ENCODE measurements around the gene MRPS15.

The MRPS15 gene

DNA sequence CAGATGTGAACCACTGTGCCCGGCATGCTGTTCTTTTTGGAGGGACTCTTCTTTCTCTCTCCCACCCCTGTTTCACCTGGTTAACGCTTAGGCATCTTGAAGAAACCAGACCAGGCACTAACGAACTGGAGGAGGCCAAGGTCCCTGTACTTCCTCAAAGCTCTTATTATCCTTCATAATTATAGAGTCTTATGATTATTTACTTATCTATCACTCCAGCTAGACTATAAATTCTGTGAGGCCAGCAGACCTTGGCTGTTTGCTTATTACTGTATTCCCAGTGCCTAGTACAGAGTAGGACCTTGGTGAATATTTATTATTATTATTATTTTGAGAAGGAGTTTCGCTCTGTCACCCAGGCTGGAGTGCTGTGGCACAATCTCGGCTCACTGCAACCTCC, 12.8 kb upstream of the MRPS15 start:
- Mint-ChIP-seq H3K9me3 (no peaks in the 10 kb centered on the region), H3K4me3 (no peak overlapping the region), H3K27me3 (peaks cover 16 to 21% of the 10 kb centered on the region in 2 donors), H3K27ac (no peak overlapping the region), H3K36me3 (no peaks in the 10 kb centered on the region), H3K4me1 (peaks cover under 1 to 4% of the 10 kb centered on the region in 2 donors)
- DNase-seq (no peak), ATAC-seq (replicated peaks) (no peak)

DNA sequence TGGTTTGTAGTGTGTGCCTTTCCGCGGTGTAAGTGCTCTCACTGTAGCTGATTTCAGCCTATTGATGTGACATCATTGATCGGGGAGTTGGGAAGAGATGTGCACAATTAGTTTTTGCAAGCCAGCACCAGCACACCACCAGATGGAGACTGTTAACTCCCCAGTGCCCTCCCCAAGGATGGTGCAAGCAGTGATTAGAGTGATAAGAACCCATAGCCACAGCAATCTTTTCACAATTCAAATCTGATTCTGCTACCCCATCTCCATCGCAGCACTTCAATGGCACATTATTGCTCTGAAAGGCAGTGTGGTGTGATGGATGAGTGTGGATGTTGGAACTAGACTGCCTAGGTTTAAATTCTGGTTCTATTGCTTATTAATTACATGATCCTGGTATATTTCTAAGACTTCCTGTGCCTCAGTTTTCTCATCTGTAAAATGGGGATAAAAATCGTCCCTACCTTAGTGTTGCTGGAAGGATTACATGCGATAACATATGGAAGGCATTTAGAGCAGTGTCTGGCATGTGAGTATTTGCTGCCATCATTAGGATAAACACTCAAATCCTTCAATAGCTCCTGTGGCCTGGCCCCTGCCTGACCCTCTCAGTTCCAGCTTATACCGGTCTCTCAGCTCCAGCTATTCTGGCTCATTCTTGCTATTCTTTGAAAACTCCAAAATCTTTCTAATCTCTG, 11.9 kb upstream of the MRPS15 start:
- ATAC-seq (replicated peaks) (no peak), DNase-seq (no peak)
- Mint-ChIP-seq H3K36me3 (no peaks in the 10 kb centered on the region), H3K9me3 (no peaks in the 10 kb centered on the region), H3K27me3 (peaks cover 11 to 15% of the 10 kb centered on the region in 2 donors), H3K4me3 (no peak overlapping the region), H3K27ac (no peak overlapping the region), H3K4me1 (no peaks in the 10 kb centered on the region)

DNA sequence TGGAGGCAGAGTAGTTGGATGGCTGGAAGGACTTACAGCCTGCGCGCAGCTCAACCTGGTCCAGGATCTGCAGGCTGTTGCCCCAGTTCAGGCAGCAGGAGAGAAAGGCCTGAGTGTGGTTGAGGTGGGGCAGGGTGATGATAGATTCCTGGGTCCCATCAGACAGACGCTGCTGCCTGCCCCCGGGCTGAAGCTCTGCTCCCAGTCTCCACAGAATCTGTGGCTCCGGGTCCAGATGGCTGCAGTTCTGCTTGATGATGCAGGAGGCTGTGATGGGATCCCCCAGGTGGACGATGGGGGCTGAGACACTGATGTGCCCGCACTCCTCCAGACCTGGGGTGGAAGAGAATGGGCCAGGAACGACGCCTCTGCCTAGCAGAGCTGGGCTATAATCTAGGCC, 11.2 kb upstream of the MRPS15 start:
- no peak for ATAC-seq (replicated peaks)
- H3K4me1 Mint-ChIP-seq, result no peaks in the 10 kb centered on the region
- no peaks in the 10 kb centered on the region for H3K36me3 Mint-ChIP-seq
- H3K27me3 Mint-ChIP-seq, result peaks cover 11 to 13% of the 10 kb centered on the region in 2 donors
- H3K27ac Mint-ChIP-seq, result no peak overlapping the region
- H3K9me3 Mint-ChIP-seq, result no peaks in the 10 kb centered on the region
- no peak for DNase-seq
- H3K4me3 Mint-ChIP-seq, result no peak overlapping the region

DNA sequence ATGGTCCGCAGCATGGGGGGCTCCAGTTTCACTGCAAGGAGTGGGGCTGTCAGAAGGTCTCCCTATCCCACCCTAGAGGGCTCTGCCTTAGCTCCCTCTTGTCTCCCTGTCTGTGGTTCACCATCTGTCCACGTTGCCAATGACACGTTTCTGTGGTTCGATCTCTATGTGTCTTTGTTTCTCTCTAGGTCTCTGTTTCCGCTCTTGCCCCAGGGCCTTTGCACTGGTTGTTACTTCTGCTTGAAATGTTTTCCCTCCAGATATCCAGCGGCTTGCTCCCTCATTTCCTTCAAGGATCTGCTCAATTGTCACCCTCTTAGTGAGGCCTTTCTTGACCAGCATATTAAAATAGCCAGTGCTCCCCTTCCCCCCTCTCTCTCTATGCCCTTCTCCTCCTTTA, 8.5 kb upstream of the MRPS15 start:
- no peaks in the 10 kb centered on the region for H3K27me3 Mint-ChIP-seq
- ATAC-seq (replicated peaks) (no peak), DNase-seq (no peak)
- no peak overlapping the region for H3K4me3 Mint-ChIP-seq
- no peaks in the 10 kb centered on the region for H3K9me3 Mint-ChIP-seq
- no peaks in the 10 kb centered on the region for H3K4me1 Mint-ChIP-seq
- H3K27ac Mint-ChIP-seq, result no peak overlapping the region
- no peaks in the 10 kb centered on the region for H3K36me3 Mint-ChIP-seq

DNA sequence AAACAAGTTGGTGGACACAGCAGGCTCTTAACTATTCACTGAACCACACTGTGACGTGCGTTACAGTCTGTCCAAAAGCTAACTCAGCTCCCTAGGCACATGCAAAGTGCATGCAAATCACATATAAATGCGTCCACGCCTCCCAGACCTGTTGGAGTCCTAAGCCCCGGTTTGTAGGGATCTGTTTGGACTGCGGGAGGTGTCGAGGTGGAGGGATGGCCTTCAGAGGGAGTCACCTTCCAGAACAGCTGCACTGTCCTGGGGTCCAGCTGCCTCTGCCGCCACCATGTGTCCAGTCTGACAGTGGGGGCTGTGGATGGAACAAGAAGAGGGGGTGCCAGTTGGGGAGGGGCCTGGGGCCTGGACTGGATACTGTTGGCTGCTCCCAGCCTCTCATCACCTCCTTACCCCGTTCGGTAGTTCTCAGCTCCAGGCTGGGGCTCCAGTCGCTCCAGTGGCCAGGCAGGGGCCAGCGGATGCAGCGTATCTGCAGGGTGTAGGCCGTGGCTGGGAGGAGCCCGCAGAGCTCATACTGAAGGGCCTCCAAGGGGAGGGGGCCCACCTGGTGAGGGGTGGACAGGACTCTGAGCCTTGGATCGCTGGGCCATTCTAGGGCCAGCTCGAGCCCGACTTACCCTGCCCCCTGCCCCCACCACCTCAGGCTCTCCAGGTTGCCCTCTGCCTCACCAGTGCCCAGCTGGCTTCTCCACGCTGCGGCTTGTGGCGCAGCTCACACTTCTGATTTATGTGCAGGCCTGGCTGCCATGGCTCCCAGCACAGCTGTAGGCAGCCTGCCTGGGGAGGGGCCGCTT, 7.9 kb upstream of the MRPS15 start:
- ATAC-seq (replicated peaks) (no peak), DNase-seq (no peak)
- Mint-ChIP-seq H3K4me3 (no peak overlapping the region), H3K27ac (no peak overlapping the region), H3K9me3 (no peaks in the 10 kb centered on the region), H3K36me3 (no peaks in the 10 kb centered on the region), H3K4me1 (no peaks in the 10 kb centered on the region), H3K27me3 (no peaks in the 10 kb centered on the region)

DNA sequence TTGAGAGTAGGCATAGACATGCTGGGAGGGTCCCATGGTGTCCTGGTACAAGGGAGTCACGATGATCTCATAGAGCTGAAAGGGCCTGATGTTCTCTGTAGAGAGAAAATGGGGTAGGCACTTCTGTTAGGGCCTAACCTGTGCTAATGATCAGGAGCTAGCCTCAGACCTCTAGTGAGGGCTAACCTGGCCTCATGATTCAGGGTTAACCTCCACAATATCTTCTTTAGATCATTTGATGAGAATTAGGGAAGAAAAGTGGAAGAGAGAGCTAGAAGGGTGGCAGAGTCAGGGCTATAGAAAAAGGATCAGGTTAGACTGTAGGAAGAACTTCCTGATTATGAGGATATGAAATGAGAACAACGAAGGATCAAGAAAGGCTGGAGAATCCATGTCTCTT, 5.0 kb upstream of the MRPS15 start:
- H3K9me3 Mint-ChIP-seq, result no peaks in the 10 kb centered on the region
- peaks cover under 1% of the 10 kb centered on the region in 2 donors for H3K36me3 Mint-ChIP-seq
- ATAC-seq (replicated peaks) (no peak), DNase-seq (no peak)
- peaks cover 0 to 12% of the 10 kb centered on the region in 2 donors for H3K4me1 Mint-ChIP-seq
- H3K27me3 Mint-ChIP-seq, result no peaks in the 10 kb centered on the region
- H3K27ac Mint-ChIP-seq, result no peak overlapping the region
- H3K4me3 Mint-ChIP-seq, result no peak overlapping the region

DNA sequence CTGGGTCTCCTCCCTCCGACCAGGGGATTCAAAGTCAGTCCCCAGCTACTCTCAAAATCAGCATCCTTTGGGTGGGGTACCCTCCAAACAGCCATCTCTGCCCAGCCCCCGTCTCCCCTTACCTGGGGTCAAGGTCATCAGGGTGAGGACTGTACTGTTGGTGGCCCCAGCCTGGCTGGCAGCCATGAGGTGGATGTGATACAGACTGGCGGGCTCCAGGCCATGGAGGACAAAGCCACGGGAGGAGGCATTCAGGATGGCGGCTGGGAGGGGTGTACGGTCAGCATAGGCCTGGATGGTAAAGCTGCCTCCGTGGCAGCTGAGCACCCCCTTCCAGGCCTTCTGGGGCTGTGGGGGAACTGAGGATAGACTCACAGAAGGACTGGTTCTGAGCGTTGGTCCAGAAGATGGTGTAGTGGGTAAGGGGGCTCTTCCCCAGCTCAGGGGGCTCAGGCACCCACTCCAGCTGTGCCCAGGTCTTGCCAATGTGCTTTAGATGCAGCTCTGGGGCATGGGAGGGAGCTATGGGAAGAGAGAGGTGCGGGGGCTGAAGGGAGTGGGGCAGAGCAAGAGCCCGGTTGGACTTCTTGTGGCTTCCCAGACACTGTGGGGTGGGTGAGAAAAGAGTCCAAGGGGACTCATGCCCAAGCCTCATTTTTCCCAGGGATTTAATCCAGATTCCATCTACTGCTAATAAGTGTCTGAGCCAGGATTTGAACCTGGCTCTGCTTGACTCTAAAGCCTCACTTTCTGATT, 3.7 kb upstream of the MRPS15 start:
- Mint-ChIP-seq H3K4me3 (no peak overlapping the region), H3K27me3 (no peaks in the 10 kb centered on the region), H3K4me1 (peaks cover 7 to 20% of the 10 kb centered on the region in 2 donors), H3K9me3 (no peaks in the 10 kb centered on the region), H3K36me3 (peaks cover 7 to 8% of the 10 kb centered on the region in 2 donors), H3K27ac (no peak overlapping the region)
- DNase-seq, result no peak
- no peak for ATAC-seq (replicated peaks)

DNA sequence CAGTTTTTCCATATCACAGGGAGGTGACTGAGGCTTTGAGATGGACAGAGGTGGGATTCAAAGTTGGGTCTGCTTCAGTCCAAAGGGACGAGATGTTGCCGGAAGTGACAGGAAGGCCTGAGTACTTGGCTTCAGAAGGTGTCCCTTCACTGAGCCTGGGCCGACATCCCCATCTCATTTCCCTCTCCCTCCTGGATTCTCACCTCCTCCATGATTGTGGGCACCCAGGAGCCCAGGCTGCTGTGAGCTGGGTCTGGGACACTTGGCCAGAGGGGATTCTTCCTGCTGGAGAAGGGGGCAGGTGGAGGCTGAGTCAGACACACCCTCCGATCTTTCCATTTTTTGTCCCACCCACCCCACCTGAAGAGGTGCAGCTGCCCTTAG, 2.8 kb upstream of the MRPS15 start:
- peaks cover 9 to 13% of the 10 kb centered on the region in 2 donors for H3K36me3 Mint-ChIP-seq
- H3K27ac Mint-ChIP-seq, result peak overlapping the region; percentile 9
- ATAC-seq (replicated peaks) (no peak), DNase-seq (no peak)
- no peak overlapping the region for H3K4me3 Mint-ChIP-seq
- H3K4me1 Mint-ChIP-seq, result peaks cover 11 to 27% of the 10 kb centered on the region in 2 donors
- no peaks in the 10 kb centered on the region for H3K27me3 Mint-ChIP-seq
- no peaks in the 10 kb centered on the region for H3K9me3 Mint-ChIP-seq

DNA sequence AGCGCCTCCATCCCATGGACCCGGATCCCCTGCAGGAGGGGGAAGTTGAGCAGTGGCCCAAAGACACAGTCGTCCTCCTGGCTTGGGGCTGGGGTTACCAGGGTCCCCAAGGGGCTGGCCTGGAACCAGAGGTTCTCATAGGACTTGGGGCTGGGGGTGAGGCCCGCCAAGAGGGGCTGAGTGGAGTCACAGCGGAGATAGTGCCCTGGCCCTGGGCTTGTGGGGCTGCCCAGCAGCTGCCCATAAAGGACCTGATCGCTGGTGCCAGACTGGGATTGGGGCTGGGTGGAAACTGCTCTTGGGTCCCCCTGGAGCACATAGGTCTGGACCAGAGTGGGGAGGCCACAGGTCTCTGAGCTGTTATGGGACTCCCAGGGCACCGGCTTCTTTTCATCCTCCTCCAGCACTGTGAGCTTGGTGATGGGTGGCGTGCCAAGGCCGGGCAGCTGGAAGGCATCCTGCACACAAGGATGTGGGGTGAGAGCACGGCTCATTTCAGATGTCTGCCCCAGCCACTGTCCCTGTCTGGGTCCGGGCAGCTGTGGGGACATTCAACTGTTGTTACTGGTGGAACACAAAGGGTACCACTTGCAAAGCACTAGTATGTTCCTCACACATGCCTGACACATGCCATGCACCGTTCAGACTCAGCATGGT, 2.3 kb upstream of the MRPS15 start:
- ATAC-seq (replicated peaks) (no peak), DNase-seq (no peak)
- H3K27me3 Mint-ChIP-seq, result no peaks in the 10 kb centered on the region
- no peaks in the 10 kb centered on the region for H3K9me3 Mint-ChIP-seq
- peak overlapping the region; percentile 44 for H3K27ac Mint-ChIP-seq
- peaks cover 13 to 30% of the 10 kb centered on the region in 2 donors for H3K4me1 Mint-ChIP-seq
- H3K4me3 Mint-ChIP-seq, result no peak overlapping the region
- H3K36me3 Mint-ChIP-seq, result peaks cover 9 to 16% of the 10 kb centered on the region in 2 donors

DNA sequence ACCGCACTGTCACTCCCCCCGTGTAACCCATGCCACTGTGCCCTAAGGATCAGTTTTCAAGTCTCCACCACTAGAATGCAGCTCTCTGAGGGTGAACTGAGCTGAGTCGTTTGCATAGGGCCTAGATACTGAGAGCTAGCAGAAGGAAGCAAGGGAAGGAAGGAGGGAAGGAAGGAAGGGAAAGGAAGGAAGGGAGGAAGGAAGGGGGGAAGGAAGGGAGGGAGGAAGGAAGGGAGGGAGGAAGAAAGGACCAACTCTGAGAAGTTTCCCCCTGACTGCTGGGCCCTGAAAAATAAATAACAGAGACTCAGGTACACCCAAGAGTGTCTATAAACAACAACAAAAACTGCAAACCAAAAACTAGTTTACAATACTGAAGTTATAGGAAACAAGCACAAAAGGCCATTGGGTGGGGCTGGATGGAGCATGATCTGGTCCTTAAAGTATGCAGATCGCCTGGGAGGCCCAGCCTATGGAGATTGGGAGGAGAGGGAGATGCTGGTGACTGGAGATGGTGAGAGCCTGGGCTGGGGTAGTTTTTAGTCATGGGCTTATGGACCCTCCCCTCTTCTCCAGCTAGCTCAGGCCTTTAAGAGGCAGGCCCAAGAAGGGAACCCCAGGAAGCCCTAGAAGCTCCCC, 1.7 kb upstream of the MRPS15 start:
- Mint-ChIP-seq H3K27me3 (no peaks in the 10 kb centered on the region), H3K4me3 (no peak overlapping the region), H3K9me3 (no peaks in the 10 kb centered on the region), H3K4me1 (peaks cover 16 to 32% of the 10 kb centered on the region in 2 donors), H3K36me3 (peaks cover 12 to 23% of the 10 kb centered on the region in 2 donors), H3K27ac (peak overlapping the region; percentile 21)
- DNase-seq (no peak), ATAC-seq (replicated peaks) (no peak)

DNA sequence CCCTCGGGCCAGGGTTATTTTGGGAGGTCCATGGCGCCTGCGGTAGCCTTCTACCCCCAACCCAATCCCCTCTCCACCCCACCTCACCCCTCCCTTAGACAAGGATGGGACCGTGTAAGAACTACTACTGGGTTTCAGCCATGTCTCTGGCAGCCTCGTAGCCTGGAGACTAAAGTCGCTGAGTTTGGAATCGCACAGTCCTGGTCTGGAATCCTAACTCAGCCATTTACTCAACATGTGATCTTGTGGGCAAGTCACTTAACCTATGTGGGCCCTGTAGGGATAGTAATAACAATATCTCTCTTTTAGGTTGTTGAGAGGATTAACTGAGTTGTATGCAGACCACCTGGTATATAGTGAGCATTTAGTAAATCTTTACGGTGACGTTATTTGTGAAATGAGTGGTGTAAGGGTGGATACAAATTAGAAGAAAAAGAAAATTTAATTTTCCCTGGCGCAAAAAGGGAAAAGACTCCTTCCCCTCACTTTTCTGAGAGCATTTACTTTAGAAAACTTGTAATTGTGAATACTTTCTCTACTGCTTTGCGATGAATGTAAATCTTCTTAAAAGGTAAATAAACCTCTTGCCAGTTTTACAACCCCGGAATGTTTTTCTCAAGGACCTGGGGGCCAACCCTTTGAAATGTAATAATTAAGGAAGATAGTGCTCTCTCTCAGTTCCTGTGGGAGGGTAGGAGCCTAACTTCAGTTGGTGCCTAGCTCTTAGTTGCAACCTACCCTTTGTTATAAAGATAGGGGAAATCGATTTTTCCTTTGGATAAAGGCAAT, 615 bp upstream of the MRPS15 start:
- Mint-ChIP-seq H3K27me3 (no peaks in the 10 kb centered on the region), H3K4me1 (peaks cover 17 to 37% of the 10 kb centered on the region in 2 donors), H3K9me3 (no peaks in the 10 kb centered on the region), H3K27ac (peak overlapping the region; percentile 99), H3K36me3 (peaks cover 21 to 29% of the 10 kb centered on the region in 2 donors), H3K4me3 (peak overlapping the region; percentile 96 to 100)
- ATAC-seq (replicated peaks) (peak; percentile 63), DNase-seq (no peak)

DNA sequence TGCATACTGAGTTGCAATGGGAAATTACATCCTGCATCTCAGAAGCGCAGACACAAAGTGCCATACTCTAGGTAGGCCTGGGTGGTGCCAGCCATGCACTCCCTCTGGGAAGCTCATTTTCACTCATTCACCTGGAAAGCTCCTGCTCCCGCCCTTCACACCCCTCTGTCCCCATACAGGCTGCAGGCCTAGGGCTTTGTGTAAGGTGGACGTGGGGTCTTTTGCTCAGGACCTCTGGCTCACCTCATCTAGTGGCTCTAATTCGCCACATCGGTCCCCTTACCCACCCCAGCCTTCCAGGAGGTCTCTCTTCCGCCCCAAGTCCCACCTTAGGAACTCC, 751 bp downstream of the MRPS15 start:
- ATAC-seq (replicated peaks) (no peak), DNase-seq (no peak)
- Mint-ChIP-seq H3K27ac (peak overlapping the region; percentile 99), H3K27me3 (no peaks in the 10 kb centered on the region), H3K4me1 (peaks cover 26 to 50% of the 10 kb centered on the region in 2 donors), H3K36me3 (peaks cover 33 to 39% of the 10 kb centered on the region in 2 donors), H3K4me3 (peak overlapping the region; percentile 96 to 100), H3K9me3 (no peaks in the 10 kb centered on the region)

DNA sequence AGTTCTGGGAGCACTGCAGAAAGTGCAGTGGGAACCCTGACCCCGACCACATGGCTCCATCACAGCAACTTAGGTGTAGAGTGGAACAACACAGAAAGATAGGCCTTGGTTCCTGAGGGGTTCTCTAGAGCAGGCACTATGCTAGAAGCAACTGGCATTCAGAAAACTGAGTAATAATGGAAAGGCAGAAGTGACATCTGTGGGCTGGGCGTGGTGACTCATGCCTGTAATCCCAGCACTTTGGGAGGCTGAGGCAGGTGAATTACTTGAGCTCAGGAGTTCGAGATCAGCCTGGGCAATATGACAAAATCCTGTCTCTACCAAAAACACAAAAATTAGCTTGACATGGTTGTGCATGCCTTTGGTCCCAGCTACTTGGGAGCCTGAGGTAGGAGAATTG, 5.3 kb downstream of the MRPS15 start:
- Mint-ChIP-seq H3K27me3 (no peaks in the 10 kb centered on the region), H3K9me3 (no peaks in the 10 kb centered on the region), H3K36me3 (peaks cover 52 to 63% of the 10 kb centered on the region in 2 donors), H3K27ac (peak overlapping the region; percentile 81), H3K4me1 (peaks cover 30 to 49% of the 10 kb centered on the region in 2 donors), H3K4me3 (peak overlapping the region in 1 of 2 donors; percentile 2)
- ATAC-seq (replicated peaks), result peak; percentile 83 to 85
- no peak for DNase-seq

Measured in stimulated activated naive B cell treated with anti-CD40 and anti-IgM and Interleukin-4, amounts not matched to agents 10 μg/mL and 1 μg/mL and 100 μg/mL, for 72 hours (primary cell).